OCI-LY3 (cell line): Measurements from ENCODE around the gene DTD1.

Experiments
- CTCF ChIP-seq: fragments of 200-600, 300-600 bp; sonication (generic); IDR thresholded peaks from 2 replicates; pipeline ENCODE4 v1.5.1; 2014; ENCODE audit warnings: antibody characterized with exemption, low read length, low read depth
- EZH2phosphoT487 ChIP-seq: fragments of 200-600 bp; shearing (Covaris generic); IDR thresholded peaks from 2 replicates; pipeline ENCODE4 v1.6.1; 2018; ENCODE audit warnings: antibody characterized with exemption, mixed run types, low read depth

- TF ChIP-seq CTCF (no peak), EZH2phosphoT487 (no peak)
Observed at GRCh38 chr20:18614244-18614643, 26.4 kb downstream of the DTD1 start.
